ENCODE results near the gene FRMD4A. TPM values are rescaled to one million over a fixed set of nuclear protein-coding genes. Genes with fewer than 3 reads are reported as not detected.
"Not testable (repeated sequence)": the region's sequence is repeated elsewhere in the genome, so short reads cannot be mapped to it uniquely, and the experiment has no call there.

FRMD4A gene
- total RNA-seq, 5 donors from 2014 or later (not counting 1 experiment from before 2014, with no cell fraction given): 1.3 to 1.8 (median 1.4) TPM

- DNase-seq (no peak), ATAC-seq (replicated peaks in 1 of 4) (no peak)
- Histone ChIP-seq H3K4me3 (ENCODE audit: control insufficient read depth in 1 of 2, extremely low read depth in 1 of 2, low read length in 1 of 2) (no peak overlapping the region), H3K27me3 (replicated peaks in 1 of 2; ENCODE audit: control insufficient read depth in 2 of 2, extremely low read depth in 1 of 2, insufficient read depth in 2 of 2, low read length in 1 of 2) (peaks cover 0 to 6% of the 10 kb centered on the region in 2 experiments), H3K27ac (ENCODE audit: low read length) (no peak overlapping the region), H3K4me1 (ENCODE audit: control insufficient read depth in 1 of 2, extremely low read depth in 1 of 2, insufficient read depth in 2 of 2, low read length in 2 of 2) (no peaks in the 10 kb centered on the region), H3K36me3 (ENCODE audit: control insufficient read depth in 2 of 2, extremely low read depth in 1 of 2, insufficient read depth in 1 of 2, low read length in 1 of 2) (no peaks in the 10 kb centered on the region), H3K9me3 (no peaks in the 10 kb centered on the region)
- POLR2A ChIA-PET: no interaction called here
- WGBS (ENCODE audit: insufficient coverage): 78% methylated on average over 6 of the region's 8 CpGs
- Mint-ChIP-seq H3K27ac (no peak overlapping the region), H3K4me1 (peaks cover 7 to 17% (median 8%) of the 10 kb centered on the region in 3 donors), H3K36me3 (peaks cover 3% of the 10 kb centered on the region), H3K4me3 (no peak overlapping the region), H3K27me3 (peaks cover 5 to 9% of the 10 kb centered on the region in 2 donors), H3K9me3 (peaks cover 0 to 3% (median 0%) of the 10 kb centered on the region in 3 donors)
- CTCF ChIA-PET: no interaction called here
These were observed 373.9 kb downstream of the FRMD4A start for GRCh38 chr10:13956826-13957225.

- no peak overlapping the region for H3K4me3 ChIP-seq (ENCODE audit: control insufficient read depth in 1 of 2, extremely low read depth in 1 of 2, low read length in 1 of 2)
- peaks cover 0 to 4% (median under 1%) of the 10 kb centered on the region in 3 donors for H3K4me1 Mint-ChIP-seq
- ChIA-PET POLR2A (no interaction called here), CTCF (no interaction called here)
- peaks cover 0 to 4% (median 3%) of the 10 kb centered on the region in 3 donors for H3K9me3 Mint-ChIP-seq
- H3K27me3 ChIP-seq (replicated peaks in 1 of 2; ENCODE audit: control insufficient read depth in 2 of 2, extremely low read depth in 1 of 2, insufficient read depth in 2 of 2, low read length in 1 of 2): peaks cover 0 to 6% of the 10 kb centered on the region in 2 experiments
- ATAC-seq (replicated peaks in 1 of 4) (no peak), DNase-seq (no peak)
- no peak overlapping the region for H3K27ac Mint-ChIP-seq
- H3K9me3 ChIP-seq: no peaks in the 10 kb centered on the region
- 71% methylated on average over 4 of the region's 7 CpGs for WGBS (ENCODE audit: insufficient coverage)
- H3K36me3 ChIP-seq (ENCODE audit: control insufficient read depth in 2 of 2, extremely low read depth in 1 of 2, insufficient read depth in 1 of 2, low read length in 1 of 2): no peaks in the 10 kb centered on the region
- H3K27ac ChIP-seq (ENCODE audit: low read length): no peak overlapping the region
- peaks cover 2 to 11% of the 10 kb centered on the region in 2 donors for H3K27me3 Mint-ChIP-seq
- peaks cover 3% of the 10 kb centered on the region for H3K36me3 Mint-ChIP-seq
- no peak overlapping the region for H3K4me3 Mint-ChIP-seq
- no peaks in the 10 kb centered on the region for H3K4me1 ChIP-seq (ENCODE audit: control insufficient read depth in 1 of 2, extremely low read depth in 1 of 2, insufficient read depth in 2 of 2, low read length in 2 of 2)
These were observed 375.2 kb downstream of the FRMD4A start for GRCh38 chr10:13955409-13956068.

GRCh38 chr10:13954195-13954594 lies 376.5 kb downstream of the FRMD4A start:
- DNase-seq; H3K27me3 Mint-ChIP-seq; POLR2A ChIA-PET; H3K27ac ChIP-seq (ENCODE audit: low read length); H3K36me3 ChIP-seq (ENCODE audit: control insufficient read depth in 2 of 2, extremely low read depth in 1 of 2, insufficient read depth in 1 of 2, low read length in 1 of 2); H3K4me1 ChIP-seq (ENCODE audit: control insufficient read depth in 1 of 2, extremely low read depth in 1 of 2, insufficient read depth in 2 of 2, low read length in 2 of 2); H3K9me3 Mint-ChIP-seq; CTCF ChIA-PET; H3K9me3 ChIP-seq; H3K4me3 ChIP-seq (ENCODE audit: control insufficient read depth in 1 of 2, extremely low read depth in 1 of 2, low read length in 1 of 2); ATAC-seq (replicated peaks in 1 of 4); H3K4me1 Mint-ChIP-seq; H3K4me3 Mint-ChIP-seq; H3K27me3 ChIP-seq (replicated peaks in 1 of 2; ENCODE audit: control insufficient read depth in 2 of 2, extremely low read depth in 1 of 2, insufficient read depth in 2 of 2, low read length in 1 of 2); H3K27ac Mint-ChIP-seq; H3K36me3 Mint-ChIP-seq: not testable (repeated sequence)
- 84% methylated on average over 4 of the region's 8 CpGs for WGBS (ENCODE audit: insufficient coverage)

GRCh38 chr10:13953371-13953770 lies 377.4 kb downstream of the FRMD4A start:
- ATAC-seq (replicated peaks in 1 of 4): no peak
- Mint-ChIP-seq H3K4me1 (no peaks in the 10 kb centered on the region), H3K4me3 (no peak overlapping the region), H3K27ac (no peak overlapping the region), H3K9me3 (peaks cover 0 to 4% (median 3%) of the 10 kb centered on the region in 3 donors), H3K36me3 (peaks cover 3% of the 10 kb centered on the region), H3K27me3 (peaks cover 0 to 8% of the 10 kb centered on the region in 2 donors)
- ChIA-PET POLR2A (no interaction called here), CTCF (no interaction called here)
- no peak for DNase-seq
- no peaks in the 10 kb centered on the region for H3K9me3 ChIP-seq
- H3K27ac ChIP-seq (ENCODE audit: low read length): no peak overlapping the region
- no peaks in the 10 kb centered on the region for H3K36me3 ChIP-seq (ENCODE audit: control insufficient read depth in 2 of 2, extremely low read depth in 1 of 2, insufficient read depth in 1 of 2, low read length in 1 of 2)
- no peaks in the 10 kb centered on the region for H3K27me3 ChIP-seq (replicated peaks in 1 of 2; ENCODE audit: control insufficient read depth in 2 of 2, extremely low read depth in 1 of 2, insufficient read depth in 2 of 2, low read length in 1 of 2)
- H3K4me1 ChIP-seq (ENCODE audit: control insufficient read depth in 1 of 2, extremely low read depth in 1 of 2, insufficient read depth in 2 of 2, low read length in 2 of 2): no peaks in the 10 kb centered on the region
- no CpG with 5 or more reads among the region's 4 CpGs for WGBS (ENCODE audit: insufficient coverage)
- H3K4me3 ChIP-seq (ENCODE audit: control insufficient read depth in 1 of 2, extremely low read depth in 1 of 2, low read length in 1 of 2): no peak overlapping the region

GRCh38 chr10:13950543-13950939 lies 380.2 kb downstream of the FRMD4A start:
- no peaks in the 10 kb centered on the region for H3K9me3 ChIP-seq
- H3K36me3 Mint-ChIP-seq: peaks cover 3% of the 10 kb centered on the region
- ChIA-PET POLR2A (no interaction called here), CTCF (no interaction called here)
- WGBS (ENCODE audit: insufficient coverage): 71% methylated on average over 3 of the region's 4 CpGs
- H3K36me3 ChIP-seq (ENCODE audit: control insufficient read depth in 2 of 2, extremely low read depth in 1 of 2, insufficient read depth in 1 of 2, low read length in 1 of 2): no peaks in the 10 kb centered on the region
- no peak overlapping the region for H3K27ac Mint-ChIP-seq
- H3K27ac ChIP-seq (ENCODE audit: low read length): no peak overlapping the region
- peaks cover 0 to 3% of the 10 kb centered on the region in 2 experiments for H3K27me3 ChIP-seq (replicated peaks in 1 of 2; ENCODE audit: control insufficient read depth in 2 of 2, extremely low read depth in 1 of 2, insufficient read depth in 2 of 2, low read length in 1 of 2)
- ATAC-seq (replicated peaks in 1 of 4) (no peak), DNase-seq (no peak)
- no peaks in the 10 kb centered on the region for H3K4me1 Mint-ChIP-seq
- H3K9me3 Mint-ChIP-seq: peaks cover 0 to 4% (median 3%) of the 10 kb centered on the region in 3 donors
- no peak overlapping the region for H3K4me3 Mint-ChIP-seq
- peaks cover 0 to 17% of the 10 kb centered on the region in 2 donors for H3K27me3 Mint-ChIP-seq
- no peaks in the 10 kb centered on the region for H3K4me1 ChIP-seq (ENCODE audit: control insufficient read depth in 1 of 2, extremely low read depth in 1 of 2, insufficient read depth in 2 of 2, low read length in 2 of 2)
- no peak overlapping the region for H3K4me3 ChIP-seq (ENCODE audit: control insufficient read depth in 1 of 2, extremely low read depth in 1 of 2, low read length in 1 of 2)

- Mint-ChIP-seq H3K36me3 (peaks cover 3% of the 10 kb centered on the region), H3K27me3 (peaks cover 0 to 17% of the 10 kb centered on the region in 2 donors), H3K4me1 (no peaks in the 10 kb centered on the region), H3K9me3 (peaks cover 0 to 4% (median 3%) of the 10 kb centered on the region in 3 donors), H3K27ac (no peak overlapping the region), H3K4me3 (no peak overlapping the region)
- ChIA-PET POLR2A (no interaction called here), CTCF (no interaction called here)
- Histone ChIP-seq H3K36me3 (ENCODE audit: control insufficient read depth in 2 of 2, extremely low read depth in 1 of 2, insufficient read depth in 1 of 2, low read length in 1 of 2) (no peaks in the 10 kb centered on the region), H3K4me3 (ENCODE audit: control insufficient read depth in 1 of 2, extremely low read depth in 1 of 2, low read length in 1 of 2) (no peak overlapping the region), H3K9me3 (no peaks in the 10 kb centered on the region), H3K4me1 (ENCODE audit: control insufficient read depth in 1 of 2, extremely low read depth in 1 of 2, insufficient read depth in 2 of 2, low read length in 2 of 2) (no peaks in the 10 kb centered on the region), H3K27me3 (replicated peaks in 1 of 2; ENCODE audit: control insufficient read depth in 2 of 2, extremely low read depth in 1 of 2, insufficient read depth in 2 of 2, low read length in 1 of 2) (peaks cover 0 to 3% of the 10 kb centered on the region in 2 experiments), H3K27ac (ENCODE audit: low read length) (no peak overlapping the region)
- DNase-seq (no peak), ATAC-seq (replicated peaks in 1 of 4) (no peak)
- WGBS (ENCODE audit: insufficient coverage): no CpG with 5 or more reads among the region's 3 CpGs
These were observed 380.7 kb downstream of the FRMD4A start for GRCh38 chr10:13949844-13950542.
